ENCODE results near the gene BRME1.

The BRME1 gene

DNA sequence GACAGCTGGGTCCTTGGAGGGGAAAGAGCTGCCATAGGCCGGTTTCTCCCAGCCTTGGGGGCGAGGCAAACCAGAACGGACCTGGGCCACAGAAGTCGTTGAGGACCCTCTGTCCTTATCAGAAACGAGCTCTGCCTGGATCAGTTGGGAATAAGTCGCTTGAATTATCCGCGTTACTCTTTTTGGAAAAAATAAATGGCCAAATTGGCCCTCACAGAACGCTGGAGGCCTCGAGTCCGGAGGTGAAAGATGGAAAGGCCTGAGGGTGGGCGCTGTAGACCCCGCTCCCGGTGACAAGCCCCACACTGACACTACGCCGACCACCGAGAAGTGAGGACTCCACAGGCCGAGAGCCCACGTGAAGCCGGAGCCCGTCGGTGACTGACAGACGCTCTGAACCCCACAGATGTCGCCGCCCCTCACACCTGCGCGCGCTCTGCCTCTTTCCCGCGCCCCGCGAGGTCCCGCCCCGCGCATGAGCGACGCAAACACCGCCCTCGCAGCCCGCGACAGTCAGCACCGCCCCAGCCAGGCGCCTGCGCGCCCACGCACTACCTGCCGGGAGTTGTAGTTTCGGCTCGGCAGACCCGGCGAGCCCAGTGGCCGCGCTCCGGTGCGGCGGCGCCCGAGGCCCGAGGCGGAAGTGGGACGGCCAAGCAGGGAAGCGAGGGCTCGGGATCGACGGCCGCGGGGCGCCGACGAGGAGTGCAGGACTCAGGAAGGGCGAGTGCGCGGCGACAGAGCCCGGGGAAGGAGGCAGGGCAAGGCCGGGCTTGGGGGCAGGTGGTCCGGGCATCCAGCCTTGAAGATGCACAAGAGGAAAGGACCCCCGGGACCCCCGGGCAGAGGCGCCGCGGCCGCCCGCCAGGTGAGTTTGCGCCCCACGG is at the start of gene BRME1, which contains the start of gene CC2D1A:
Gene BRME1, minus strand, starts transcription at position 484 of the 887 bp plus-strand sequence. CDS start 1,225 bp downstream, outside the sequence.
Gene CC2D1A, plus strand, starts transcription at position 568 of the 887 bp plus-strand sequence. Its CDS starts 241 bp downstream, at position 809.
- peak; percentile 92 for DNase-seq (ENCODE audit: low spot score)

DNA sequence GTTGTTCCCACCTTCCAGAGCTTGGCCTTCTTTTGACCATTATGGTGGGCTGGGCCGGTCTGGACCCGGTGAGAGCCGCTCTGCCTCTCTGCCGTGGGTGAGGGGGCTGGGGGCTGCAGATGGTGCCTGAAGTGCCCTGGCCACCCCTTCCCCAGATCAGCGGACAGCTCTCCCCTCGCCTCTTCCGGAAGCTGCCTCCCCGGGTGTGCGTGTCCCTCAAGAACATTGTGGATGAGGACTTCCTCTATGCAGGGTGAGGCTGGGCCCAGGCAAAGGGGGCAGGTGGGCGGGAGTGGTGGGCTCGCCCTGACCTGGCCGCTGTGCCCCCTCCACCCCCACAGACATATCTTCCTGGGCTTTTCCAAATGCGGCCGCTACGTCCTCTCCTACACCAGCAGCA is 48.3 kb upstream of the BRME1 start:
- DNase-seq (ENCODE audit: low spot score) = no peak

DNA sequence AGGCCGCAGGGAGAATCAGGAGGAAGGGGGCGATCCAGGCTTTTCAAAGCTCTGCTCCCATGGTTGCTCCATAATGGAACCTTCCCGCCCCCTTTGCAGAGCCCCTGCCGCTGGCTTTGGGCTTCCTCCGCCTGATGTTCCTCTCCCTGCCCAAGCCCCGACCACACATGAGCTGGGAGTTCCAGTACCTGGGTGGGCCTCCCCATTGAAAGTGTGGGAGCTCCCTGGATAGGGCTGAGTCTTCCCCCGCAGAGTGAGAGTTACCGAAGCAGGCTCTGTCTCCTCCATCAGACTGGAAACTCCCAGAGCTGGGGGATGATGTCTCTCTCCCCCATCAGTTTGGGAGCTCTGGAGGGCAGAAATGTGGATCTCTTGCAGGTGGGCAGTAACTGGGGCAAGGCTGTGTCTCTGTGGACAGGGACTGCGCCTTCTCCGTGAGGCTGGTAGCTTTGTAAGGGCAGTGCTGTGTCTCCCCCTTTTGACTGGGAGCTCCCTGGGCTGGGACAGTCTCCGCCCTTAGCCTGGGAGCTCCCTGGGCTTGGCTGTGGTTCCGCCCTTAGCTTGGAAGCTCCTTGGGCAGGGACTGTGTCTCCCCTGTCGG is 47.1 kb upstream of the BRME1 start:
- no peak for DNase-seq (ENCODE audit: low spot score)

DNA sequence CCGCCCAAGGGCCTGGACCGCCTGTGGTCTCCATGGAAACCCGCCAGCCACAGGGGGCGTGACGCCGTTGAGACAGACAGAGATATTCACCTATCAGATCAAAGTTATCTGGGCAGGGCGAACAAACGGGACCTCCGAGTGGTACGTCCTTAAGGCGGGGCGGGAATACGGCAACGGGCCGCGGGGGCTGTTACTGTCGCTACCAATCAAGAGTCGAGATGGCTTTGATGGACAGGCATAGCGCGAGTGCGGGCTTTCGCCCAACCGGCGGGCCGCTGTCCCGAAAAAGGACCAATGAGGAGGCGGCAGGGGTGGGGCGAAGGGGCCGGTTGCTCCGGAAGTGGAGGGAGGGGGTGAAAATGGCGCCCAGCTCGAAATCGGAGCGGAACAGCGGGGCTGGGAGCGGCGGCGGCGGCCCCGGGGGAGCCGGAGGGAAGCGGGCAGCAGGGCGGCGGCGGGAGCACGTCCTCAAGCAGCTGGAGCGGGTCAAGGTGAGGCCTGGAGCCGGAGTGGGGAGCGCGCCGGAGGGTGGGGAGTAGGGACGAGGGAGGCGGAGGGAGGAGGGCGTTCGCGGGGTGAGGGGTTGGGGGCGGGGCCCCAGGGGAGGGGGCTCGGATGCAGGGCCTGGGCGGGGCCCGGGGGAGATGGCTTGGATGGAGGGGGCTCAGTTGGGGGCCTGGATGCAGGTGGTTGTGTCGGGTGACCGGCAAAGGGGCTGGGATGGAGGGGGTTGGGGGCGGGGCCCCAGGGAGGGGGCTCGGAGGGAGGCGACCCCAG is 46.4 kb upstream of the BRME1 start, which contains the start of gene DCAF15:
Gene DCAF15, plus strand, starts transcription at position 356 of the 777 bp plus-strand sequence. Its CDS starts 4 bp downstream, at position 360.
- peak; percentile 100 for DNase-seq (ENCODE audit: low spot score)

DNA sequence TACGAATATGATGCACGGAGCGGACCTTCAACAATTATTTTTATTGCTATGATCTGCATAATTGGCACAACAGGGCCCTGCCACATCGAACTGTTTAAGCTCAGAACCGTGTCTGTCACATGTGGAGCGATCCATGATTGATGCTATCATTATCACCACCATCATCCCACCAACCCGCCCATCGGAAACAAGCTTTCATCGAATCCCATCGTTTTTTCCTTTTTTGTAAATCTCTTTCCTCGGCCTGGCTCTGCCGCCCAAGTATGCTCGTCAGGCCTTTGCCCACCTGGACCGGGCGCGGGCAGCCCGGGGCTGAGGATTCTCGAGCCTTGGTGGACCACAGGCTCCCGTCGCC is 45.9 kb upstream of the BRME1 start:
- no peak for DNase-seq (ENCODE audit: low spot score)

DNA sequence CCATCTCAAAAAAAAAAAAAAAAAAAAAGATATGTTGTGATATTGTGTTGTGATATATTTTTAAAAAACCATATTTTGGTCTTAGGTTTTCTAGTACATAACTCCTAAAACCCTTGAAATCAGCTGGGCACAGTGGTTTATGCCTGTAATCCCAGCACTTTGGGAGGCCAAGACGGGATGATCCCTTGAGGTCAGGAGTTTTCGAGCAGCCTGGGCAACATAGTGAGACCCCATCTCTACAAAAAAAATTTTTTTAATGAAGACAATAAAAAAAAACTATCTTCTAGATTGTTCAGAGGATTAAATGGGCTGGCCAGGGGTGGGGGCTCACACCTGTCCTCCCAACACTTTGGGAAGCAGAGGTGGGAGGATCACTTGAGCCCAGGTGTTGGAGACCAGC is 45.1 kb upstream of the BRME1 start:
- no peak for DNase-seq (ENCODE audit: low spot score)

DNA sequence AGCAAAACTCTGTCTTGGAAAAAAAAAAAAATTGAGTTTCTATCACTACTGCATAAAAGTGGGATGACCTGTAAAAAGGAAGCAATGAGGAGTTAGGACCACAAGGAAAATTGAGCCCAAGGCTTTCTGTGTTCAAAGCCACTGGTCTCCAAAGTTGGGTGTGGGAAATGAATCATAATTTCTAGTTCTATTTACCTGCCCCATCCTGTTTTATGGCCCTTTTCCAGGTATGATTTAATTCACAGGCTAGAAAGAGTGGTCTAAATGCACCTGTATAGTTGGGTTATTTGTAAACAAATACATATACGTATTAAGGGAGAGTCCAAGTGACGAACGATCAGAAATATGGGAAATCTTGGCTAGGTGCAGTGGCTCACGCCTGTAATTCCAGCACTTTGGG is 40.5 kb upstream of the BRME1 start:
- no peak for DNase-seq (ENCODE audit: low spot score)

DNA sequence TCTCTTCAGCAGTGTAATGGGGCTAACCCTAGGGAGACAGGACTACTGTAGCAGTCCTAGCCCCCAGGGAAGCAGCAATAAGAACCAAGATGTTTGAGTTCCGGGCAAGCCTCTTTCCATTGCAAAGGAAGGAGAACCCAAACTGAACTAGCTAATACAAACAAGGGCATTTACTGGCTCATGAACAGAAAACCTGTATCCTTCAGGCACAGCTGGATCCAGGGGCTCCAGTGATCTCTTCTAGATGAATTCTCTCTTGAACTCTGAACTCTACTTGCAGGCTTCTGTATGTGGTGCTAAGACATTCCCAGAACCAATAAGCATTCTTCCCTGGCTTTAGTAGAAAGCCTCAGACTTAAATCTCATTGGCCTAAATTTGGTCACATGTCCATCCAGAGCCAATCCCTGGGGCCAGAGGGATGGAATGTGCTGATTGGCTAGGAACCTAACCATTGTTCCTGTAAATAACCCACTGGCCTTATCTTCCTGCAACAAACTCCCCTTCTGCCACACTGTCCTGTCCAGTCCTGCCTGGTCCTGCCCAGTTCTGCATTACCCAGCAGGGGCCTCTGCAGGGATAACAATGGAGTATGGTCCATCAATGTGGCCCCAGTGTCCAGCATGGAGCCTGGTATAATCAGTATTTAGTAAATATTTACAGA is 36.2 kb upstream of the BRME1 start:
- no peak for DNase-seq (ENCODE audit: low spot score)

DNA sequence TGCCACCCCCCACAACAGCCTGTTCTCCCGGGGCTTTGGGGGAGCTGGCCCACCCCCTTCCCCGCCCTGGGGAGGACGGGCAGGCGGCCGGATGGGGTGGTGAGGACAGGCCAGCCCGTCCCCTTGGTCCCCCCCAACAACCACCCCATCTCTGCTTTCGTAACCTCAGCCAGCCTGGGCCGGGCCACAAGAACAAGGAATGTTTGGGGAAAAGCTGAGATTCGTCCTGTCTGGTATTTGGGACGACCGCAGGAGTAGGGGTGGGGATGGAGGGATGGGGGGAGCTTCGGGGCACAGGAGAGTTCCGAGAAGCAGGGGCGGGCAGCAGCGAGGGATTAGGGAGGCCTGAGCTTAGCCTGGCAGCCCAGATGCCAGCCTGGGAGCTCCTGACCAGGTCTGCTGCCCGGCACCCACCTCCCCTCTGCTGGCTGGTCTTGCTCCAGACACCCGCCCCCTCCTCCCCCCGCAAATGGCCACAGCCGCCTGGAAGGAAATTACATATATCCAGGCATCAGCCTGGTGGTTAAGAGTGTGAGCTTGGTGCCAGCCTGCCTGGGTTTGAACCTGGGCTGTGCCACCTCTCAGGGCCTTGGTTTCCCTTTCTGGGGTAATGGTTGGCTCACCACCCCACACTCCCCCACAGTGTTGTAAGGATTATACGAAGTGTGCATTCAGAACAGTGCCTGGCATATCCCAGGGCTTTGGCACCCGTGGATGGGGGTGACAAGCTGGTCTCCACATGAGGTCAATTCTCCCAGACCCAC is 32.6 kb upstream of the BRME1 start, which contains the start of gene PODNL1:
Gene PODNL1, minus strand, starts transcription at position 117 of the 764 bp plus-strand sequence. CDS start 236 bp downstream, outside the sequence.
- no peak for DNase-seq (ENCODE audit: low spot score)

DNA sequence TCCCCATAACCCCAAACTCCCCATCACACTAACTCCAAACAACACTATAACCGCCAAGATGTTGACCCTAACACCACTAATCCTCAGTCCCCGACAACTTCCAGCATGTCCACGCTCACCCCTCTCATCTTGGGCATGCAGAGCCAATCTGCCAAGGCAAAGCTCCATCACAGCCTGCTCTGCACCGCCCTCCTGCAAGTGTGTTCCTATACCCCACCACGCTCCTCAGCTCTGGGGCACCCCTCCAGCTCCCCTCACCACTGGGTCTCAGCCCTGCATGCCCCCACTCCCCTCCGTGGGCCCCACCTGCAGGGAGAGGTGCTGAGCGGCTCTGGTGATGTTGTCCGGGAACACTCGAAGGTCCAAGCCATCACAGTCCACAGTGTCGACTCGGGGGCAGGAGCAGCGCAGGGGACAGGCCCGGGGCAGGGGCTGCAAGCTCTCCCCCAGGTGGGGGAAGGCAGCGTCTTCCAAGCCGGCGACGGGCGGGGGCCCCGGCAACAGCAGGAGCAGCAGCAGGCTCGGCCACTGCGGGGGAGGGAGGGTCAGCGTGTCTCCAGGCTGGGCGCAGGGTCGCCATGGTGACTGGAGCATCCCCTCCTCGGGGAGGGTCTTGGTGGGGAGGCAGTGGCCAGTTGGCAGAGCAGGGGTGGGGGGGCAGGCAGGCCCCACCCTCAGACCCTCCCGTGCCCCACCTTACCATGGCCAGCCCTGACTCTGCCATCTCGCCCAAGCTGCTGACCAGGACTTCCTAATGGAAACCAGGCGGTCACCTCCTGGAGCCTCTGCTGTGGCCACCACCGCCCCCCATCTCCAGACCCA is 31.8 kb upstream of the BRME1 start:
- DNase-seq (ENCODE audit: low spot score) = no peak

DNA sequence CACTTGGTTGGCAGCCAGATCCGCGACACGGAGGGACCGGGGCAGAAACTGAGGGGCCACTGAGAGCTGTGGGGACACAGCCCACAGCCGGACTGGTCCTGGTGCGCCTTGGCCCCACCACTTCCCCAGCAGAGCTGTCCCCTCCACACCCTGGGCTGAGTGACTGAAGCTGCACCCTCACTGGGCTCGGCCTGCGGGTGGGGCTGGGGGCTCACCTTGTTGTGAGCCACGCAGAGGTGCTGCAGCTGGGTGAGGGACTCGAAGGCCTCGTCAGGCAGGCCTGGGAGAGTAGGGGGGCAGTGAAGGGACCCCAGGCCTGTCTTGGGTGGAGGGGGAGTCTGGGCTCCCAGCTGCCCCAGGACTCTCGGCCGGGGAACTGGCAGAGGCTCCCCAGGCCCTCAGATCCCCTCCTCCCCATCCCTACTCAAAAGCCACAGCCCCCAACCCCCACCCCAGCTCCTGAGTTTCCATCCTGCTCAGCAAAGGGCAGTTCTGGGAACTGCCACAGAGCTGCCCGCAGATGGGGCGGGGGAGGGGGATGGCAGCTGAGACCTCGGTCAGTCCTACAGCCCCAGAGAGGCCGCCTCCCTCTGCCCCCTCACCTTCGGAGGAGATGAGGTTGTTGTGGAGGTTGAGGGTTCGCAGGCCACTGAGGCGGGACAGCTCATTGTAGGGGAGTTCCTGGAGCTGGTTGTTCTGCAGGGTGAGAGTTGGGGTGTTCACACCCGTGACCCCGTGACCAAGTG is 30.0 kb upstream of the BRME1 start:
- DNase-seq (ENCODE audit: low spot score) = no peak

DNA sequence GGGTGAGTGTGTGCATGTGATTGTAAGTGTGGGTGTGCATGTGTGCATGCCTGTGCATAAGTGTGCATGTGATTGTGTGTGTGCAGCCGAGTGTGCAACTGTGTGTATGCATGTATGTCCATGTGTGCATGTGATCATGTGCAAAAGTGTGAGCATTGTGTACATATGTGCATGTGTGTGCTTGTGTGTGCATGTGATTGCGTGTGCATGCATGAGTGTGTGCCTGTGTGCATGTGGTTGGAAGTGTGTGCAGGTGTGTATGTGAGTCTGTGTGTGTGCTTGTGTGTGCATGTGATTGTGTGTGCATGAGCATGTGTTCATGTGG is 28.8 kb upstream of the BRME1 start:
- no peak for DNase-seq (ENCODE audit: low spot score)

DNA sequence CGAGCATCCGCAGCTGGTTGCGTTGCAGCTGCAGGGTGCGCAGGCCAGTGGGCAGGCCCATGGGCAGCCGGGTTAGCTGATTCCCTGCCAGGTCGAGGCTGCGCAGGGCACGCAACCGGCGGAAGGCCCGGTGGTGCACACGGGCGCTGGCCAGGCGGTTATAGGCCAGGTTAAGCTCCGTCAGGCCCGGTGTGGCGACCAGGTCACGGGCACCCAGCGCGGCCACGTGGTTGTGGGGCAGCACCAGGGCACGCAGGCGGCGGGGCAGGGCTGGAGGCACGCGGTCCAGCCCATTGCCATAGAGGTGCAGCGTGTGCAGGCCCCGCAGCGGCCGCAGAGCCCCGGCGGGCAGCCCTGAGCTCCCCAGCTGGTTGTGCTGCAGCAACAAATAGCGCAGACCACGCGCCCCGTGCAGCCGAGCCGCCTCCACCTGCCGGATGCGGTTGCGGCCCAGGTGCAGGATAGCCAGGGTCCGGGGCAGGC is 27.0 kb upstream of the BRME1 start:
- peak; percentile 43 for DNase-seq (ENCODE audit: low spot score)

DNA sequence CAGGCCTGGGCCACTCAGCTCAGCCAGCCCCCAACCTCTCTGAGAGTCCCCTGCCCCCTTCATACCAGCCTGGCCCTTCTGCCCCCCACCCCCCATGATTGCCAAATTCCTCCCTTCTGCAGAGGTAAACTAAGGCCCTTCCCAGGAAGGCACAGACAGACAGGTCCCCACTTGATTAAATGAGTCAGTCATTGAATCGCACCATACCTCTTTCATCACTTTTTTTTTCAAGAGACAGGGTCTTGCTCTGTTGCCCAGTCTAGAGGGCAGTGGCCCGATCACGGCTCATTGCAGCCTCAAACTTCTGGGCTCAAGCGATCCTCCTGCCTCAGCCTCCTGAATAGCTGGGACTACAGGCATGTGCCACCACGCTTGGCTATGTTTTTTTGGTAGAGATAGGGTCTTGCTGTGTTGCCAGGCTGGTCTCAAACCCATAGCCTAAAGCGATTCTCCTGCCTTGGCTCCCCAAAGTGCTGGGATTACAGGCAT is 26.3 kb upstream of the BRME1 start:
- DNase-seq (ENCODE audit: low spot score) = no peak

DNA sequence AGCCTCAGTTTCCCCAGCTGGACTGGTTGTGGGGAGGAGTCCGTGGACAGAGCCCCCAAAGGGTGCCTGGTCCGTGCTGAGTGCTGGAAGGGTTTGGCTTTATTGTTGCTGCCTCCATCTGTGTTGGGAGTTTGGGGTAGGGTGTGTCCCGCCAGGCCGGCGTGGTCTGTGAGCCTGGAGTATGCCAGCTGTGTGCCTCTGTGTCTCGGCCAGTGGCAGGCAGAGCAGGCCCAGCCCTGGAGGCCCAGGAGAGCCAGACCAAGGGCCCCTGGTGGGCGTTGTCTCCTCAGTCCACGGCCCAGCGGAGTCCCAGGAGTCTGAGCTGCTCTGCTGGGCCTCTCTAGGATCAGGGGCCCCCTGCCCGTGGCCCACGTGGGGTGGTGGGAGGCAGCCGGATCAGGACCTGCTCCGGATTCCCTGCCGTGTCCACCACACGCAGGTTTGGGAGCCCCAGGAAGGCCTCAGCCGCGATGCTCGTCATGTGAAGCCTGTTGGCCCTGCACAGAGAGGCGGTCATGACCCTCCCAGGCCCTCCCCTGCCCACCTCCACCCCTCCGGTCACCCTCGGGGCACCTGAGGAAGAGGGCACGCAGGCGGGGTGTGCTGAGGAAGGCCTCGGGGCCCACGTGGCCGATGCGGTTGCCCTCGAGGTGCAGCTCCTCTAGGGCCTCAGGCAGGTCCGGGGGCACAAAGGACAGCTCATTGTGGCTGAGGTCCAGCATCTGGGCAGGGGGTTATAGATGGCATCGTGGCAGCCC is 25.7 kb upstream of the BRME1 start:
- DNase-seq (ENCODE audit: low spot score) = no peak

DNA sequence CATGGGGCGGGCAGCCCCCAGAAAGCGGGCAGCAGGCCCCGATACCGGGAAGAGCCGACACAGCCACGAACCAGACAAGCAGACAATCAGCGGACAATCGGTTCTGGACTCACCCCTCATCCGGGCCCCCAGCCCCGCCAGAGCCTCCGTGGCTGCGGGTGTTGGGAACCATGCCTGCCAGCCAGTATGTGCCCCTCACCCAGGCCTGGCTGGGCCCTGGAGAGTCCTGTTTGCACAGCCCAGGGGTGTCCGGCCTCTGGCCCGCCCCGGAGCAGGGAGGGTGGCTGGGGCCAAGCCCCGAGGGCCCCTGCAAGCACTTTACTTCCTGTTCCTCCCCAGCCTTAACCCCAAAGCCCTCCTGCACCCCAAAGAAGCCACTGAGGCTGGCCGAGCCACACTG is 24.5 kb upstream of the BRME1 start:
- no peak for DNase-seq (ENCODE audit: low spot score)

DNA sequence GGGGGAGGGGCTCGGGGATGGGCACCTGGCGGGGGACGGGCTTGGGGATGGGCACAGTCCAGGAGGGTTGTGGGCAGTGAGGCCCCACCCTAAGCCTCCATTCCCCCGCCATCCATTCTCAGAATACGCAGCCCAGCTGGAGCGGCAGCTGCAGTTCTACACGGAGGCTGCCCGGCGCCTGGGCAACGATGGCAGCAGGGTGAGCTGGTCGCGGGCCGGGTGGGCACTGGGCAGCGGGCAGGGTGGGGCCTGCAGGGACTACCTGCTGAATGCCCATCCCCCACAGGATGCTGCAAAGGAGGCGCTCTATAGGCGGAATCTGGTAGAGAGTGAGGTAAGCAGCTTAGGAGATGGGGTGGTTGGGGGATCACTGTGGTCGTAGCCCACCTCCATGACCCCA is 24.0 kb upstream of the BRME1 start:
- DNase-seq (ENCODE audit: low spot score) = no peak

DNA sequence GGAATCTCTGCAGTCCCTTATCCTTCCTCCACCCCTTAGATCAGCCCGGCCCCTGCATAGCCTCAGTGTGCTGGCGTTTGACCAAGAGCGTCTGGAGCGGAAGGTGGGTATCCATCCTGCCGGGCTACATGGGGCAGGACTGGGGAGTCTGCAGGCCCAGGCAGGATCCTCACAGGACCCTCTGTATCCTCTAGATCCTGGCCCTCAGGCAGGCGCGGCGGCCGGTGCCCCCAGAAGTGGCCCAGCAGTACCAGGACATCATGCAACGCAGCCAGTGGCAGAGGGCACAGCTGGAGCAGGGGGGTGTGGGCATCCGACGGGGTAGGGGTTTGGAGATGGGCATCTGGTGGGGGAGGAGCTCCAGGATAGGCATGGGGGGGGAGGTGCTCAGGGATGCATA is 23.4 kb upstream of the BRME1 start:
- no peak for DNase-seq (ENCODE audit: low spot score)

DNA sequence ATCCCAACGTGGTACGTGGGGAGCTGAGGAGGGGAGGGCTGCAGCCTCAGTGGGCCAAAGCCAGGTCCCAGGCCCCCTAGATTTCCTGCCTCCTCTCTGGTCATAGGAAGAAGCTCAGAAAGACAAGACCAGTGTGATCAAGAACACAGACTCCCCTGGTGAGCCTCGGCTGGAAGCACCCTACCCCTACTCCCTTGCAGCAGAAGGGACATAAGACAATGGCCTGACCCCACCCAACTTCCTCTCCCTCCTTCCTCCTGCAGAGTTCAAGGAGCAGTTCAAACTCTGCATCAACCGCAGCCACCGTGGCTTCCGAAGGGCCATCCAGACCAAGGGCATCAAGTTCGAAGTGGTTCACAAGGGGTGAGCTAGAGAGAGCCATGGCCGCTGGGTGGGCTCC is 20.8 kb upstream of the BRME1 start:
- DNase-seq (ENCODE audit: low spot score) = no peak
